MCF 10A (cell line): ENCODE results near the gene NEU1. TPM values are rescaled to one million over a fixed set of nuclear protein-coding genes. Genes with fewer than 3 reads are reported as not detected.
"Not testable (repeated sequence)": the region's sequence is repeated elsewhere in the genome, so short reads cannot be mapped to it uniquely, and the experiment has no call there.

Source experiments
- BruUV-seq: library from RNA; stranded (reverse); fragments of 400-500 nt; replicated peaks from 2 replicates; lab custom pipeline; 2021; lab: Mats Ljungman, UMichigan
- CTCF ChIA-PET: fragments of 300-600 bp; sonication (Branson Sonifier 250); formaldehyde crosslinking; extraction: SDS; loops from one replicate; lab custom pipeline; 2021; ENCODE audit warnings: antibody characterized with exemption, inconsistent platforms; lab: Yijun Ruan, JAX
- POLR2A ChIA-PET: fragments of 300-600, 350-650 bp; sonication (Branson Sonifier 250); formaldehyde crosslinking; extraction: SDS; loops from one replicate; lab custom pipeline; 2020; ENCODE audit warnings: antibody characterized with exemption, inconsistent platforms; lab: Yijun Ruan, JAX
- DNase-seq: peaks from one replicate; pipeline ENCODE4 v3.0.0-alpha.2; 2018; ENCODE audit not compliant: unreplicated experiment
- H3K27ac Mint-ChIP-seq: one replicate; pipeline ENCODE4 v1.8.0; 2022; ENCODE audit warnings: mild to moderate bottlenecking, low read depth, mixed read lengths; ENCODE audit not compliant: unreplicated experiment
- H3K27me3 Mint-ChIP-seq: one replicate; pipeline ENCODE4 v1.8.0; 2022; ENCODE audit warnings: mixed read lengths; ENCODE audit not compliant: insufficient read depth, unreplicated experiment
- H3K36me3 Mint-ChIP-seq: one replicate; pipeline ENCODE4 v1.8.0; 2022; ENCODE audit warnings: mild to moderate bottlenecking, moderate library complexity, mixed read lengths; ENCODE audit not compliant: insufficient read depth, unreplicated experiment
- H3K4me1 Mint-ChIP-seq: one replicate; pipeline ENCODE4 v1.8.0; 2022; ENCODE audit warnings: mixed read lengths; ENCODE audit not compliant: insufficient read depth, unreplicated experiment
- H3K4me3 Mint-ChIP-seq: one replicate; pipeline ENCODE4 v1.8.0; 2022; ENCODE audit warnings: mild to moderate bottlenecking, moderate library complexity, mixed read lengths; ENCODE audit not compliant: unreplicated experiment
- H3K9me3 Mint-ChIP-seq: one replicate; pipeline ENCODE4 v1.8.0; 2022; ENCODE audit warnings: mixed read lengths; ENCODE audit not compliant: unreplicated experiment
- intact Hi-C: fragments of 100-400 bp; cut with micrococcal nuclease; formaldehyde crosslinking; loops from 2 replicates; pipeline ENCODE4 v1.14.1; 2022
- total RNA-seq: library from RNA; stranded (reverse); gene quantifications from 2 replicates; pipeline ENCODE4 v1.2.3, GENCODE V29; 2022
- TF ChIP-seq, protein P1 (sequence below): fragments of 200-600 bp; IDR thresholded peaks from one replicate; pipeline ENCODE4 v1.8.0; 2022; ENCODE audit warnings: antibody characterized with exemption, mild to moderate bottlenecking; ENCODE audit not compliant: unreplicated experiment

NEU1 gene
- total RNA-seq, 1 experiment from 2014 or later: 19.7 TPM

DNA sequence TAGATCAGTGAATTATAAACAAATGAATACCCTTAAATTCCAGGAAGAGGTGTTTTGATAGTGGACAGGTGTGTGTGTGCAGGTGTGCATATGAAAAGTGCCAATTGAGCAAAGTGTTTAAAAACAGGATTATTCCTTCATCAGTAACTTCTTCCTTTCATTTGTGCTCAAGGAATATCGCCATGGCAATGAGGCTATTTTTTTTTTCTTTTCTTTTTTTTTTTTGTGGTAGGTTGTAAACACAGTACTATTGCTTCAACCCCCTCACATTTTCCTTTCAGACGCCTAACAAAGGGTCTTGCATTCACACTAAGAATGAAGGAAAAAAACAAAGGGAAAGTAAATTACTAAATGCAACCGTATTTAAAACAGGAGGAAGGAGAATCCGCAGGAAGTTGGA lies 37.1 kb downstream of the NEU1 start:
- DNase-seq: no peak
- CTCF ChIA-PET: interaction anchor here (0.7 to 1.1 kb wide), 2 partner anchors 96 to 770 kb away, joined by 4 read pairs; no protein-coding TSS in a partner anchor
- H3K4me1 Mint-ChIP-seq: peaks cover 24% of the 10 kb centered on the region
- peak overlapping the region; percentile 78 for H3K4me3 Mint-ChIP-seq
- intact Hi-C loops: no loop called here
- H3K27ac Mint-ChIP-seq: peak overlapping the region; percentile 99
- POLR2A ChIA-PET: interaction anchor here (0.6 to 11.3 kb wide), 17 partner anchors 7 to 424 kb away, joined by 3 to 202 read pairs (median 15); partner anchors contain the start of genes CLIC1, DDAH2, GPANK1 and HSPA1A
- no peaks in the 10 kb centered on the region for H3K9me3 Mint-ChIP-seq
- no TSS peak for BruUV-seq
- no peaks in the 10 kb centered on the region for H3K27me3 Mint-ChIP-seq
- TF ChIP-seq, protein P1, sequence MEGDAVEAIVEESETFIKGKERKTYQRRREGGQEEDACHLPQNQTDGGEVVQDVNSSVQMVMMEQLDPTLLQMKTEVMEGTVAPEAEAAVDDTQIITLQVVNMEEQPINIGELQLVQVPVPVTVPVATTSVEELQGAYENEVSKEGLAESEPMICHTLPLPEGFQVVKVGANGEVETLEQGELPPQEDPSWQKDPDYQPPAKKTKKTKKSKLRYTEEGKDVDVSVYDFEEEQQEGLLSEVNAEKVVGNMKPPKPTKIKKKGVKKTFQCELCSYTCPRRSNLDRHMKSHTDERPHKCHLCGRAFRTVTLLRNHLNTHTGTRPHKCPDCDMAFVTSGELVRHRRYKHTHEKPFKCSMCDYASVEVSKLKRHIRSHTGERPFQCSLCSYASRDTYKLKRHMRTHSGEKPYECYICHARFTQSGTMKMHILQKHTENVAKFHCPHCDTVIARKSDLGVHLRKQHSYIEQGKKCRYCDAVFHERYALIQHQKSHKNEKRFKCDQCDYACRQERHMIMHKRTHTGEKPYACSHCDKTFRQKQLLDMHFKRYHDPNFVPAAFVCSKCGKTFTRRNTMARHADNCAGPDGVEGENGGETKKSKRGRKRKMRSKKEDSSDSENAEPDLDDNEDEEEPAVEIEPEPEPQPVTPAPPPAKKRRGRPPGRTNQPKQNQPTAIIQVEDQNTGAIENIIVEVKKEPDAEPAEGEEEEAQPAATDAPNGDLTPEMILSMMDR: no peak
- peaks cover 14% of the 10 kb centered on the region for H3K36me3 Mint-ChIP-seq

DNA sequence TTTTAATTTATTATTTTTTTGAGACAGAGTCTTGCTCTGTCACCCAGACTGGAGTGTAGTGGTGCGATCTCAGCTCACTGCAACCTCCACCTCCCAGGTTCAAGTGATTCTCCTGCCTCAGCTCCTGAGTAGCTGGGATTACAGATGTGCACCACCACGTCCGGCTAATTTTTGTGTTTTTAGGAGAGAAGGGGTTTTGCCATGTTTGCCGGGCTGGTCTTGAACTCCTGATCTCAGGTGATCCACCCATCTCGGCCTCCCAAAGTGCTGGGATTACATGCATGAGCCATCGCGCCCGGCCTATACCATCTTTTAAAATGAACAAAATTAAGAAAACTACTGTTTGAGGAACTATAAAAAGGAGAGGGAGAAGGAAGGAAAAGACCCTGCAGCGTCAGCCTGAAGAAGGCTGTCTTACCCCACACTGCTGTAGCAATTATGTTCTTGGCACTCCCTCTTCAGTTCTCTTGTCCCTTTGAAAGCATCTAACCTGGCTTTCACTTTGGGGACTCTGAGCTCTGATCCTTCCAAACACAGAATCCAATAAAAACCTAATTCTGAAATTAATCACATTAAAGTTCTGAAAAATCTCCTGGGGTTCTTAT lies 38.9 kb downstream of the NEU1 start:
- intact Hi-C loops, DNase-seq, H3K27me3 Mint-ChIP-seq, H3K9me3 Mint-ChIP-seq, BruUV-seq: not testable (repeated sequence)
- POLR2A ChIA-PET: interaction anchor here (0.8 to 11.3 kb wide), 15 partner anchors 11 to 163 kb away, joined by 3 to 202 read pairs (median 5); partner anchors contain the start of genes ABHD16A, C6orf47, CLIC1 and GPANK1
- CTCF ChIA-PET: interaction anchor here (0.9 to 2.5 kb wide), 3 partner anchors 9 to 41 kb away, joined by 3 to 9 read pairs (median 3); no protein-coding TSS in a partner anchor
- Mint-ChIP-seq H3K27ac (peak overlapping the region; percentile 99), H3K4me1 (peaks cover 29% of the 10 kb centered on the region), H3K36me3 (peaks cover 14% of the 10 kb centered on the region), H3K4me3 (peak overlapping the region; percentile 91)

DNA sequence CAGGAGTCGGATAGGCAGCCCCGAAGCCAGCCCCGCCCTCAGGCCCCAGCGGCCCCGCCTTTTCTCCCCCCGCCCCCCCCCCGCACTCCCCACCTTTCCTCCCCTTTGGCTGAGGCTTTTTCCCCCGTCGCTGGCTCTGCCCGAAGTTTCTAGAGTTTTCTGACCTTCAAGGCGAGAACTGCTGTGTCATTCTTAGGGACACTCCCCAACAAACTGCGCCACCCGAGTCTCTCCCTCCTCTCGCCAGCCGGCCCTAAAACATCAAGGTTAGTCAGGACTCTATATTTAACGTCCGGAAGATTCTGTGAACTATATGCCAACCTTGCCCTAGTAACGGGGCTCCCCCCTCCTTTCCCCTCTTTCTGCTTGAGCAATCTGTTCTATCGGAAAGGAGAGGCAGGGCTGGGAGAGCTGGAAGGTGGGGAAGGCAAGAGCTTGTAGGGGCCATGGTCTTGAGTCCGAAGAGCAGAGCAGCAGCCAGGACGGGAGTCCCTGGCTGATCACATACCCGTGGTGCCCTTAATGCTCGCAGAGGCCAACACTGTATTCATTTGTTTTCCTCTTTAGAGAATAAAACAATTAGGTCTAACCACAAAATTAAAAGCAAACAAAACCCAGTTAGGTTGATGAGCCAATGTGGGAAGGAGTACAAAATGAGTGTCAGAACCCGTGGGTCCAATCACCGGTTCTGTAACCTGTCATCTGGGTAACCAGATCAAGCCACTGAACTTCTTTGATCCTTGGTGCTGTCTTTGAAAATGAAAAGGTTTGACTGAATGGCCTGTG lies 40.4 kb downstream of the NEU1 start:
- TSS peak; percentile 54 for BruUV-seq
- ChIA-PET POLR2A (interaction anchor here (0.6 to 11.3 kb wide), 29 partner anchors 9 to 1439 kb away, joined by 3 to 202 read pairs (median 6); partner anchors contain the start of genes ABHD16A, BAG6, C6orf47 and CLIC1), CTCF (interaction anchor here (0.7 to 2.5 kb wide), 4 partner anchors 8 to 136 kb away, joined by 3 to 9 read pairs (median 3); no protein-coding TSS in a partner anchor)
- Mint-ChIP-seq H3K36me3 (peaks cover 6% of the 10 kb centered on the region), H3K27me3 (no peaks in the 10 kb centered on the region), H3K9me3 (no peaks in the 10 kb centered on the region), H3K27ac (peak overlapping the region; percentile 99), H3K4me3 (peak overlapping the region; percentile 91), H3K4me1 (peaks cover 29% of the 10 kb centered on the region)
- TF ChIP-seq, protein P1: no peak
- intact Hi-C loops: no loop called here
- peak; percentile 94 for DNase-seq

DNA sequence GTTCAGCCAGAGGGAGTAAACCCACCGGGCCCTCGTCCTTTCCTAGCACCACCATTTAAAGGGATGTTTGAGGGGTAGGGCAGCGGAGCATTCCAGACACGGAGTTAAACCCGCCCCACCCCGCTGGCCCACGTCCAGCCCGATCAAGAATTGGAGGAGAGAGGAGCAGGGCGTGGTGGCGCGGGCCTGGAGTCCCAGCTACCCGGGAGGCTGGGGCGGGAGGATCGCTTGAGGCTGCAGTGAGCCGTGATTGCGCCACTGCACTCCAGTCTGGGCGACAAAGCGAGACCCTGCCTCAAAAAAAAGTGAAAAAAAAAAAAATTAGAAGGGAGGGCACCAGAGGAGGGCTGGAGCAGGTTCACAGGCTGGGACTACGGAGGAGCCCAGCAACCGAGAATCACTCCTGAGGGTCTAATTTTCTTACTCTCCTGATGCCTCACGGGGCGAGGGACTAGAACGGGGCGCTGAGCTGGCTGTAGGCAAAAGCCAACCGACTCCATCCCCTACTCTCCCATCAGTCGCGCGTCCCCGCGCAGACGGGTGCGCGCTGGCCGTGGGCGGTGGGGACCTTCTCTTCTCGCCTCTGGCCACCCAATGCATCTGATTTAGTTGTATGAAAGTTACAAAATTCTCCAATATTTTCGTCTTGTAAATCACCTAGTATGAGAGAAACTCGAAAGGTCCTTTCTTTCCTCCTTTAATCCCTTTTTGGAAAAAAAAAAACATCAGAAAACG lies 41.2 kb downstream of the NEU1 start:
- TSS peak; percentile 38 for BruUV-seq
- Mint-ChIP-seq H3K27ac (peak overlapping the region; percentile 99), H3K4me1 (peaks cover 29% of the 10 kb centered on the region), H3K36me3 (no peaks in the 10 kb centered on the region), H3K27me3 (no peaks in the 10 kb centered on the region), H3K4me3 (peak overlapping the region; percentile 91), H3K9me3 (no peaks in the 10 kb centered on the region)
- DNase-seq: peak; percentile 77
- TF ChIP-seq, protein P1: no peak
- ChIA-PET CTCF (interaction anchor here (1.6 kb wide), 1 partner anchor 14 kb away, joined by 3 read pairs; no protein-coding TSS in a partner anchor), POLR2A (interaction anchor here (0.6 to 11.3 kb wide), 26 partner anchors 9 to 1445 kb away, joined by 3 to 202 read pairs (median 7); partner anchors contain the start of genes ABHD16A, BAG6, C6orf47 and CLIC1)
- intact Hi-C loops: no loop called here

DNA sequence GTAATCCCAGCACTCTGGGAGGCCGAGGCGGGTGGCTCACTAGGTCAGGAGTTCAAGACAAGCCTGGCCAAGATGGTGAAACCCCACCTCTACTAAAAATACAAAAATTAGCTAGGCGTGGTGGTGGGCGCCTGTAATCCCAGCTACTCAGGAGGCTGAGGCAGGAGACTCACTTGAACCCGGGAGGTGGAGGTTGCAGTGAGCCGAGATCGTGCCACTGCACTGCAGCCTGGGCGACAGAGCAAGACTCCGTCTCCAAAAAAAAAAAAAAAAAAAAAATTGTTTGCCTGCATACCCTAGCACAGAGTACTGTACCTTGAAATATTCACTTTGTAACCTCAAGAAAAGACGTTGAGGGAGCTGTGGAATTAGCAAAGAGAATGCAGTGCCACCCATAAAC lies 42.2 kb downstream of the NEU1 start:
- H3K27ac Mint-ChIP-seq: not testable (repeated sequence)
- H3K4me1 Mint-ChIP-seq: peaks cover 26% of the 10 kb centered on the region

More for the DNA sequence above, 42.2 kb downstream of the NEU1 start:
- ChIA-PET POLR2A (interaction anchor here (1.4 to 11.3 kb wide), 5 partner anchors 14 to 168 kb away, joined by 4 to 202 read pairs (median 46); partner anchors contain the start of genes BAG6, CLIC1, LSM2 and VARS1), CTCF (interaction anchor here (0.6 to 0.7 kb wide), 3 partner anchors 30 to 103 kb away, joined by 3 to 6 read pairs (median 3); no protein-coding TSS in a partner anchor)
- H3K27me3 Mint-ChIP-seq, H3K36me3 Mint-ChIP-seq, DNase-seq, H3K9me3 Mint-ChIP-seq, BruUV-seq, intact Hi-C loops: not testable (repeated sequence)
- peak overlapping the region; percentile 89 for H3K4me3 Mint-ChIP-seq
